H1 (cell line): ENCODE measurements around the gene ZBTB24. TPM values are rescaled to one million over a fixed set of nuclear protein-coding genes. Genes with fewer than 3 reads are reported as not detected.

Experiments
- polyA plus RNA-seq, 7 experiments: library from polyadenylated mRNA; depleted of rRNA in 3 of 7; stranded (reverse) in 5 of 7; unstranded in 2 of 7; fragments of >200 nt in 5 of 7; fragments of 200-250 nt in 2 of 7; gene quantifications; 1 replicate in 5 of 7; 2 replicates in 1 of 7; 4 replicates in 1 of 7; pipeline versions ENCODE4 v1.2.1 to v1.2.3, GENCODE V29; 2011 to 2013; ENCODE audit warnings: missing spikeins in 2 of 7, mixed read lengths in 2 of 7
- total RNA-seq: library from RNA; stranded (reverse); fragmentation: NEBNext Ultra II Directional; extraction: Animal tissue kit (Norgen Biotek cat#: 25700); gene quantifications from 2 replicates; pipeline ENCODE4 v1.2.1, GENCODE V29; 2021
- TF ChIP-seq, protein P1 (sequence below), 3 experiments: IDR thresholded peaks; 1 replicate in 2 of 3; 2 replicates in 1 of 3; pipeline versions ENCODE4 v1.5.1 to v1.6.1; 2011; ENCODE audit warnings: low read length in 3 of 3, mild to moderate bottlenecking in 3 of 3, inconsistent platforms in 2 of 3, low read depth in 1 of 3, moderate library complexity in 1 of 3; ENCODE audit not compliant: insufficient read depth in 1 of 3; ENCODE audit errors: control extremely low read depth in 1 of 3

The ZBTB24 gene
- total and polyA plus RNA-seq, 2 of the 8 experiments (the other 6 are each of a cell fraction or from before 2014, with no cell fraction given): 7.5 to 21.0 TPM

DNA sequence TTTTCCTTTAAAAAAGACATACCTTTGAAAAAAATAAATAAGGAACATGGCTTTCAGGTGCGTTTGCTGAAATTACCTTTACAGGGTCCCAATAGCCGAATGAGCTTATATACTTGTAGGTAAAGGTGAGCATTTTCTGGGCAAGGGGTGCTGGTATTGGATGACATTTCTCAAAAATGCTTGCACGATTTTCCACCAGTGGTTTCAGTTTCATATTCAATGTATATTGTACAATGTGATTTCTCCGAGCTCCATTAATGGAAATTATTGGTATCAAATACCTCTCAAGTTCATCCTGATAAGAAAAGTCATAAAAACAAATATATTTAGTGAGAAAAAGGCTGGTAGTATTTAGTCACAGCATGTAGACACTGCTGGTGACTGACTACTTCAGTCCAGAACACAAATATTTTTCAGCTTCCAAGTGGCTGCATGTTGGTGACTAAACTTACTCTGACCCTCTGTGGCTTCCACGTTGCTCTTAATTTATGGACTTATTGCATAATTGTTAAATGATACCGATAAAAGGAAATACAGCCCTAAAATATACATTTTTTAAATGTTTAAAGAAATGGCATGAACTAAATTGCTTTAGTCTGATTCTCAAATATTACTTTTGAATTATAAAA lies 32.9 kb upstream of the ZBTB24 start (continued):
- TF ChIP-seq, protein P1, sequence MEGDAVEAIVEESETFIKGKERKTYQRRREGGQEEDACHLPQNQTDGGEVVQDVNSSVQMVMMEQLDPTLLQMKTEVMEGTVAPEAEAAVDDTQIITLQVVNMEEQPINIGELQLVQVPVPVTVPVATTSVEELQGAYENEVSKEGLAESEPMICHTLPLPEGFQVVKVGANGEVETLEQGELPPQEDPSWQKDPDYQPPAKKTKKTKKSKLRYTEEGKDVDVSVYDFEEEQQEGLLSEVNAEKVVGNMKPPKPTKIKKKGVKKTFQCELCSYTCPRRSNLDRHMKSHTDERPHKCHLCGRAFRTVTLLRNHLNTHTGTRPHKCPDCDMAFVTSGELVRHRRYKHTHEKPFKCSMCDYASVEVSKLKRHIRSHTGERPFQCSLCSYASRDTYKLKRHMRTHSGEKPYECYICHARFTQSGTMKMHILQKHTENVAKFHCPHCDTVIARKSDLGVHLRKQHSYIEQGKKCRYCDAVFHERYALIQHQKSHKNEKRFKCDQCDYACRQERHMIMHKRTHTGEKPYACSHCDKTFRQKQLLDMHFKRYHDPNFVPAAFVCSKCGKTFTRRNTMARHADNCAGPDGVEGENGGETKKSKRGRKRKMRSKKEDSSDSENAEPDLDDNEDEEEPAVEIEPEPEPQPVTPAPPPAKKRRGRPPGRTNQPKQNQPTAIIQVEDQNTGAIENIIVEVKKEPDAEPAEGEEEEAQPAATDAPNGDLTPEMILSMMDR (IDR thresholded peaks at IDR 0.05; ENCODE audit: control extremely low read depth in 1 of 3, insufficient read depth in 1 of 3, low read depth in 1 of 3, low read length in 3 of 3): no peak
